MM.1S (cell line): Measurements from ENCODE around the gene BMP15.

ENCODE experiments used
- DNase-seq: peaks from one replicate; pipeline ENCODE4 v3.0.0-alpha.2; 2015
- H2AFZ ChIP-seq: fragments of 300-600 bp; sonication (generic); 2 replicates; pipeline ENCODE4 v1.6.0; 2016; ENCODE audit warnings: antibody characterized with exemption, low read length
- H3F3A ChIP-seq: fragments of 300-600 bp; sonication (generic); 2 replicates; pipeline ENCODE4 v1.6.1; 2016; ENCODE audit warnings: mild to moderate bottlenecking, antibody characterized with exemption, low read length, moderate library complexity, mixed read lengths; ENCODE audit not compliant: insufficient read depth
- H3K27ac ChIP-seq: fragments of 300-600 bp; sonication (generic); 2 replicates; pipeline ENCODE4 v1.5.1; 2016; ENCODE audit warnings: mild to moderate bottlenecking, low read length
- H3K27me3 ChIP-seq: fragments of 300-600 bp; sonication (generic); replicated peaks from 2 replicates; pipeline ENCODE4 v1.6.0; 2016; ENCODE audit warnings: low read length; ENCODE audit not compliant: insufficient read depth
- H3K36me3 ChIP-seq: fragments of 300-600 bp; sonication (generic); replicated peaks from 2 replicates; pipeline ENCODE4 v1.6.1; 2016; ENCODE audit warnings: mild to moderate bottlenecking, low read length, mixed read lengths; ENCODE audit not compliant: insufficient read depth
- H3K4me1 ChIP-seq: fragments of 300-600 bp; sonication (generic); 2 replicates; pipeline ENCODE4 v1.6.1; 2016; ENCODE audit warnings: low read length, mixed read lengths
- H3K4me2 ChIP-seq: fragments of 300-600 bp; sonication (generic); 2 replicates; pipeline ENCODE4 v1.6.0; 2016; ENCODE audit warnings: low read depth, low read length
- H3K4me3 ChIP-seq: fragments of 300-600 bp; sonication (generic); 2 replicates; pipeline ENCODE4 v1.5.1; 2016; ENCODE audit warnings: low read length, mixed read lengths
- H3K79me2 ChIP-seq: fragments of 300-600 bp; sonication (generic); 2 replicates; pipeline ENCODE4 v1.6.1; 2016; ENCODE audit warnings: mixed run types, low read length, mixed read lengths
- H3K9ac ChIP-seq: fragments of 300-600 bp; sonication (generic); 2 replicates; pipeline ENCODE4 v1.6.1; 2016; ENCODE audit warnings: low read length, mixed read lengths
- H3K9me2 ChIP-seq: fragments of 300-600 bp; sonication (generic); replicated peaks from 2 replicates; pipeline ENCODE4 v1.6.1; 2016; ENCODE audit warnings: mild to moderate bottlenecking, low read length, mixed read lengths; ENCODE audit not compliant: insufficient read depth
- H3K9me3 ChIP-seq: fragments of 300-600 bp; sonication (generic); replicated peaks from 2 replicates; pipeline ENCODE4 v1.6.1; 2016; ENCODE audit warnings: mild to moderate bottlenecking, low read length, mixed read lengths; ENCODE audit not compliant: insufficient read depth
- H4K20me1 ChIP-seq: fragments of 300-600 bp; sonication (generic); 2 replicates; pipeline ENCODE4 v1.6.1; 2016; ENCODE audit warnings: mild to moderate bottlenecking, low read length, moderate library complexity, mixed read lengths; ENCODE audit not compliant: insufficient read depth
- EZH2 ChIP-seq: fragments of 300-600 bp; sonication (generic); optimal IDR thresholded peaks from 2 replicates; pipeline ENCODE3; 2017; ENCODE audit warnings: low read depth, mild to moderate bottlenecking, antibody characterized with exemption, low read length, mixed read lengths
- EZH2phosphoT487 ChIP-seq: fragments of 300-600 bp; sonication (generic); IDR thresholded peaks from 2 replicates; pipeline ENCODE4 v1.6.1; 2018; ENCODE audit warnings: antibody characterized with exemption, low read length
- TF ChIP-seq, protein P1 (sequence below): fragments of 300-600 bp; sonication (generic); IDR thresholded peaks from 2 replicates; pipeline ENCODE4 v1.5.1; 2016; ENCODE audit warnings: antibody characterized with exemption, low read length, mixed read lengths

BMP15 gene

DNA sequence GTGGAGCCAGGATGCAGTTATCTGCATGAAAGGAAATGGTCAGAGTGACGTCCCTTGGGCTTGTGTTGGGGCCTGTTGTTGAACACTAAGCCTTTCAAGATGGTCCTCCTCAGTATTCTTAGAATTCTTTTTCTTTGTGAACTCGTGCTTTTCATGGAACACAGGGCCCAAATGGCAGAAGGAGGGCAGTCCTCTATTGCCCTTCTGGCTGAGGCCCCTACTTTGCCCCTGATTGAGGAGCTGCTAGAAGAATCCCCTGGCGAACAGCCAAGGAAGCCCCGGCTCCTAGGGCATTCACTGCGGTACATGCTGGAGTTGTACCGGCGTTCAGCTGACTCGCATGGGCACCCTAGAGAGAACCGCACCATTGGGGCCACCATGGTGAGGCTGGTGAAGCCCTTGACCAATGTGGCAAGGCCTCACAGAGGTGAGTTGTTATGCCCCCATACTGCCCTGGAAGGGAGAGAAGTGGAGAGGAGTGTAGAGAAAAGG is at the start of gene BMP15:
TSS of gene BMP15 (plus strand) at position 51 of the 492 bp plus-strand sequence. CDS start at position 100, 49 bp downstream.
- H3K79me2 ChIP-seq: no peaks in the 10 kb centered on the region
- no peaks in the 10 kb centered on the region for H3K36me3 ChIP-seq
- no peaks in the 10 kb centered on the region for H3K4me1 ChIP-seq
- TF ChIP-seq, protein P1, sequence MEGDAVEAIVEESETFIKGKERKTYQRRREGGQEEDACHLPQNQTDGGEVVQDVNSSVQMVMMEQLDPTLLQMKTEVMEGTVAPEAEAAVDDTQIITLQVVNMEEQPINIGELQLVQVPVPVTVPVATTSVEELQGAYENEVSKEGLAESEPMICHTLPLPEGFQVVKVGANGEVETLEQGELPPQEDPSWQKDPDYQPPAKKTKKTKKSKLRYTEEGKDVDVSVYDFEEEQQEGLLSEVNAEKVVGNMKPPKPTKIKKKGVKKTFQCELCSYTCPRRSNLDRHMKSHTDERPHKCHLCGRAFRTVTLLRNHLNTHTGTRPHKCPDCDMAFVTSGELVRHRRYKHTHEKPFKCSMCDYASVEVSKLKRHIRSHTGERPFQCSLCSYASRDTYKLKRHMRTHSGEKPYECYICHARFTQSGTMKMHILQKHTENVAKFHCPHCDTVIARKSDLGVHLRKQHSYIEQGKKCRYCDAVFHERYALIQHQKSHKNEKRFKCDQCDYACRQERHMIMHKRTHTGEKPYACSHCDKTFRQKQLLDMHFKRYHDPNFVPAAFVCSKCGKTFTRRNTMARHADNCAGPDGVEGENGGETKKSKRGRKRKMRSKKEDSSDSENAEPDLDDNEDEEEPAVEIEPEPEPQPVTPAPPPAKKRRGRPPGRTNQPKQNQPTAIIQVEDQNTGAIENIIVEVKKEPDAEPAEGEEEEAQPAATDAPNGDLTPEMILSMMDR: no peak
- TF ChIP-seq EZH2: no peak
- TF ChIP-seq EZH2phosphoT487: no peak
- DNase-seq: no peak
- no peaks in the 10 kb centered on the region for H3K27me3 ChIP-seq
- H3K27ac ChIP-seq: no peak within 1 kb of the TSS
- H3K9me3 ChIP-seq: no peaks in the 10 kb centered on the region
- H3K4me3 ChIP-seq: no peak within 1 kb of the TSS
- no peak within 1 kb of the TSS for H3K9ac ChIP-seq
- H3K9me2 ChIP-seq: no peaks in the 10 kb centered on the region
- H3F3A ChIP-seq: no peaks in the 10 kb centered on the region
- no peak within 1 kb of the TSS for H3K4me2 ChIP-seq
- no peak within 1 kb of the TSS for H2AFZ ChIP-seq
- no peaks in the 10 kb centered on the region for H4K20me1 ChIP-seq

DNA sequence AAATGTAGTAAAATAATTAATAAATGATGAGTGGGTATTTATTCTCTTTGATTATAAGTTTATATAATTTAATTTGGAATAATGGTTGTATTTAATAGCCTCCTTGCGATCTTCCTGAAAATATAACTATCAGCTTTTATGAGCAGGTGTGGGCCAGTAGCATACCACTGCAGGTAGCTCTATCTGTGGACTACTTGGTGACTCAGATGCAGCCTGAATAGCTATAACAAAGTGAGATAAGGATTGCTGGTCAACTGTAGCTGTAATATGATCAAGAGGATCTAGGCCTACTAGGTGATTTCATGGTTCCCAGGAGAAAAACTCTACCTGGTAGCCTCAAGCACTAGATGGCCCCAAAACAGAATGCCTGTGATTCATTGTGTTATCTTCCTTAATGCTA is 47.1 kb upstream of the BMP15 start:
- Histone ChIP-seq H3K79me2 (no peaks in the 10 kb centered on the region), H3K4me1 (no peaks in the 10 kb centered on the region), H3K36me3 (no peaks in the 10 kb centered on the region), H3K27ac (no peak overlapping the region), H3K4me2 (no peak overlapping the region), H4K20me1 (no peaks in the 10 kb centered on the region), H3K9ac (no peak overlapping the region), H3F3A (no peaks in the 10 kb centered on the region), H3K4me3 (no peak overlapping the region), H3K9me2 (no peaks in the 10 kb centered on the region), H3K9me3 (no peaks in the 10 kb centered on the region), H3K27me3 (no peaks in the 10 kb centered on the region), H2AFZ (no peak overlapping the region)
- no peak for DNase-seq
- TF ChIP-seq EZH2: no peak
- TF ChIP-seq, protein P1: no peak
- TF ChIP-seq EZH2phosphoT487: no peak

DNA sequence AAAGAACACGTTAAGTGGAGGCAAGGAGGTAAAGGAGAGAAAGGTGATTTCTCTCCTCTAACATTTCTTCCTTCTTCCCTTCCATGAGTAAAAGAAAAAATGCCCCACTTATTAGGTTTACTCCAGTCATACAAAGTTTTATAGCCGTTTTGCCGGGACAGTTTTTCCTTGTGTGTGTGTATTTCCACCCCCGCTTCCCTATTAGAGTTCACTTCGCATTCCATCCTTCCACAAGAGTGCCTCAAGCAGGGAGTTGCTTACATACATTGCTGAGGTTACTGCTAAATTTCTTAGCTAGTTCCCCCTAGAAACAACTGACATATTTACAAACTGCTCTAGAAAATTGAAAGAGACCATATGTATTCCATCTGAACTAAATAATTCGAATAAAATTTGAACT is 45.2 kb upstream of the BMP15 start:
- H2AFZ ChIP-seq: no peak overlapping the region
- no peaks in the 10 kb centered on the region for H3K36me3 ChIP-seq
- H3K27ac ChIP-seq: no peak overlapping the region
- no peak overlapping the region for H3K4me3 ChIP-seq
- no peaks in the 10 kb centered on the region for H3K27me3 ChIP-seq
- no peaks in the 10 kb centered on the region for H3K4me1 ChIP-seq
- H4K20me1 ChIP-seq: no peaks in the 10 kb centered on the region
- H3K9ac ChIP-seq: no peak overlapping the region
- H3K4me2 ChIP-seq: no peak overlapping the region
- H3K9me2 ChIP-seq: no peaks in the 10 kb centered on the region
- no peak for DNase-seq
- no peaks in the 10 kb centered on the region for H3F3A ChIP-seq
- no peaks in the 10 kb centered on the region for H3K79me2 ChIP-seq
- no peaks in the 10 kb centered on the region for H3K9me3 ChIP-seq
- no peak for TF ChIP-seq EZH2phosphoT487
- no peak for TF ChIP-seq EZH2
- TF ChIP-seq, protein P1: no peak
